CD4-positive, CD25-positive, alpha-beta regulatory T cell (primary cell): ENCODE measurements around the gene RAP1B. TPM values are rescaled to one million over a fixed set of nuclear protein-coding genes. Genes with fewer than 3 reads are reported as not detected.
A peak's percentile ranks its signal among the peaks of the same experiment; 100 is the strongest.

Experiments
- ATAC-seq, 2 donors: fragments of 150-1000 bp; cut with Tn5 transposase; one replicate each; pipeline ENCODE4 v1.10.0; 2021; ENCODE audit warnings: low read depth in 2 of 2, moderate number of reproducible peaks in 2 of 2, moderate library complexity in 1 of 2
- DNase-seq, 3 donors: peaks; one replicate each; pipeline versions ENCODE4 v3.0.0 to v3.0.0-alpha.2; 2012 to 2022; ENCODE audit warnings: mixed read lengths in 1 of 3
- H3K27ac ChIP-seq: one replicate; pipeline ENCODE4 v1.7.0; 2013; ENCODE audit warnings: mild to moderate bottlenecking, low read length; ENCODE audit not compliant: insufficient read depth, poor library complexity, severe bottlenecking
- H3K27me3 ChIP-seq: one replicate; pipeline ENCODE4 v1.7.0; 2013; ENCODE audit warnings: low read length; ENCODE audit not compliant: control insufficient read depth, insufficient read depth
- H3K36me3 ChIP-seq: one replicate; pipeline ENCODE4 v1.7.0; 2013; ENCODE audit warnings: mild to moderate bottlenecking, low read length, moderate library complexity; ENCODE audit not compliant: control insufficient read depth, insufficient read depth
- H3K4me1 ChIP-seq: 2 replicates; pipeline ENCODE4 v1.7.0; 2013; ENCODE audit warnings: mild to moderate bottlenecking, low read length; ENCODE audit not compliant: insufficient read depth, control insufficient read depth, poor library complexity, severe bottlenecking
- H3K4me3 ChIP-seq: one replicate; pipeline ENCODE4 v1.7.0; 2013; ENCODE audit warnings: low read depth, mild to moderate bottlenecking, low read length, moderate library complexity
- H3K9me3 ChIP-seq, 2 experiments: 1 replicate in 1 of 2; 2 replicates in 1 of 2; pipeline ENCODE4 v1.7.0; 2013; ENCODE audit warnings: low read length in 2 of 2, mild to moderate bottlenecking in 1 of 2, moderate library complexity in 1 of 2; ENCODE audit not compliant: control insufficient read depth in 2 of 2
- H3K27ac Mint-ChIP-seq, 3 donors: one replicate each; pipeline ENCODE4 v1.8.0; 2020 to 2022; ENCODE audit warnings: mild to moderate bottlenecking in 3 of 3, mixed read lengths in 3 of 3, moderate library complexity in 2 of 3
- H3K27me3 Mint-ChIP-seq: one replicate; pipeline ENCODE4 v1.8.0; 2022; ENCODE audit warnings: mild to moderate bottlenecking, mixed read lengths
- H3K36me3 Mint-ChIP-seq: one replicate; pipeline ENCODE4 v1.8.0; 2020; ENCODE audit warnings: mixed read lengths
- H3K4me1 Mint-ChIP-seq, 4 donors: one replicate each; pipeline ENCODE4 v1.8.0; 2020 to 2022; ENCODE audit warnings: mixed read lengths in 4 of 4, mild to moderate bottlenecking in 1 of 4
- H3K4me3 Mint-ChIP-seq, 4 donors: one replicate each; pipeline ENCODE4 v1.8.0; 2020 to 2022; ENCODE audit warnings: mild to moderate bottlenecking in 4 of 4, mixed read lengths in 4 of 4, moderate library complexity in 3 of 4
- H3K9me3 Mint-ChIP-seq, 7 donors: one replicate each; pipeline ENCODE4 v1.8.0; 2020 to 2022; ENCODE audit warnings: mixed read lengths in 7 of 7, mild to moderate bottlenecking in 3 of 7, moderate library complexity in 2 of 7
- polyA plus RNA-seq, 4 donors: library from polyadenylated mRNA; unstranded; fragments of 300-500 nt; fragmentation: Illumina TruSeq; gene quantifications; one replicate each; pipeline ENCODE4 v1.2.3, GENCODE V29; 2021
- total RNA-seq: library from RNA; stranded (reverse); gene quantifications from one replicate; pipeline ENCODE4 v1.2.3, GENCODE V29; 2022

Gene RAP1B
- total and polyA plus RNA-seq, 5 donors from 2014 or later, result 290 to 465 (median 405) TPM

DNA sequence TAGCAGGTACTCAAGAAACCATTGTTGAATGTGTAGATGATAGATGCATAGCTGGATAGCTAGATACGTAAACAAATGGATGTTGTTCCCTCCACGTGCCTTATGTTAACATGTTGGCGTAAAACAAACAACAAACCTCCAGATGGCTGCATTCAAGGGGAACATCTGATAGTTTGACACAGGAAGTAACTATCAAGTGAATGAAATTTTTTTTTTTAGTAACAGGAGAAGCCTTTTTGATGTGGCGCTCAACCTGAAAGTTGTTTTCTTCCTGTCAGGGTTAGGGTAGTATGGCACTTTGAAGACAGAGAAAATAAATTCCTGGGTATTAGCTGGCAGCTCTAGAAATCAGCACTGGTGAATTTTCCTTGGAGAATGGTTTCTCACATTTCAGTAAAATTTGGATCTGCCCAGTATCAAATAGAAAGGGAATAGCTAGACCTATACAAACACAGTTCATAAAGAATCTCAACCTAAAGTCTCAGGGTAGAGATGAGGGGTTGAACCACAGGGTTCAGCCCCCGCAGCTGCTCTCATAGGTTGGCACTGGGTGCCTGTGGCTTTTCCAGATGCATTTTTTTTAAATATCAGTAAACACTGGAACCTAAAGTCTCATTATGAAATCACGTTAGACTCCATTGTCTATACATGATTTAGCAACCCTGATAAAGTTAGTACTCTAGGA, 18.8 kb upstream of the RAP1B start:
- DNase-seq (peak; percentile 13 to 76 (median 74)), ATAC-seq (peak; percentile 87 to 90)
- Histone ChIP-seq H3K36me3 (no peaks in the 10 kb centered on the region), H3K27ac (peak overlapping the region; percentile 70), H3K9me3 (peaks cover 5 to 15% of the 10 kb centered on the region in 2 experiments), H3K27me3 (no peaks in the 10 kb centered on the region), H3K4me1 (peaks cover 30% of the 10 kb centered on the region), H3K4me3 (peak overlapping the region; percentile 49)
- Mint-ChIP-seq H3K27ac (peak overlapping the region; percentile 84 to 90 (median 88)), H3K4me3 (peak overlapping the region; percentile 33 to 75 (median 60)), H3K36me3 (peaks cover 10% of the 10 kb centered on the region), H3K4me1 (peaks cover 23 to 58% (median 36%) of the 10 kb centered on the region in 4 donors), H3K27me3 (no peaks in the 10 kb centered on the region), H3K9me3 (peaks cover 0 to 23% (median 7%) of the 10 kb centered on the region in 7 donors)

DNA sequence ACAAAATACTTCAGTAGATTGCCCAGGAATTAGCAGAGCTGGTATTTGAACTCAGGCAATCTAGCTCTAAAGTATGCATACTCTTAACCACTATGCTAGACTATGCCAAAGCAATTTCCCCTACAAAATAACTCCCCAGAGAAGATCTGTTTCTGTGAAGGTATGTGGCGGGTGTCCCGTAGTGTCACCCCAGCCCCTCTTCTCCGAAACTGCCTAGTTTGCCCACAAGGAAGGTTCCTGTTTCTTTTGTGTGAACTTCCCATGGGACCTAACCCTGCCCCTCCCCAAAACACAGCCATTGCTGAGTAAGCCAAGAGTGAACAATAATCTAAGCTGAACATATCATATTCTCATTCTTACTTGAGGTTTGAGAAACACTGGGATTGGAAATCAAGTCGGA, 15.5 kb upstream of the RAP1B start:
- H3K27me3 Mint-ChIP-seq, result no peaks in the 10 kb centered on the region
- peaks cover 0 to 12% (median 2%) of the 10 kb centered on the region in 7 donors for H3K9me3 Mint-ChIP-seq
- H3K4me1 ChIP-seq, result peaks cover 28% of the 10 kb centered on the region
- H3K27ac ChIP-seq, result no peak overlapping the region
- peaks cover 17 to 61% (median 39%) of the 10 kb centered on the region in 4 donors for H3K4me1 Mint-ChIP-seq
- peak overlapping the region in 1 of 3 donors; percentile 32 for H3K27ac Mint-ChIP-seq
- H3K36me3 ChIP-seq, result no peaks in the 10 kb centered on the region
- no peak overlapping the region for H3K4me3 Mint-ChIP-seq
- H3K27me3 ChIP-seq, result no peaks in the 10 kb centered on the region
- DNase-seq (no peak), ATAC-seq (no peak)
- H3K4me3 ChIP-seq, result no peak overlapping the region
- no peaks in the 10 kb centered on the region for H3K9me3 ChIP-seq
- peaks cover 5% of the 10 kb centered on the region for H3K36me3 Mint-ChIP-seq

DNA sequence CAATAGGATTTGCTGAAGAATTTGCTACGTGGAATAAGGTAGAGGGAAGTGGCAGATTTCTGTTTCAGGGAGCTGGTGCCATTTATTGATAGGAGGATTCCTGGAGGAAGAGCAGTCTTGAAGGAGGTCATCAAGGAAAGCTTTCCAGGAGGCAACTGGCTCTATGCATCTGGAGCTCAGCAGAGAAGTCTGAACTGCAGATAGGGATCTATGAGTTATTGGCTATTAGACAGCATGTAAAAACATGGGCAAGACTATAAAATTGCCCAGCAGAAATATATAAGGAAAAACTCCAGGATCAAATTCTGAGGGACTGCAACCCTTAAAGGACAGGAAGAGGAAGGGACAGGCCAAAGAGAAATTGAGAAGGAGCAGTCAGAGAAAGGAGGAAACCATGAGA, 8.9 kb upstream of the RAP1B start:
- H3K9me3 ChIP-seq, result no peaks in the 10 kb centered on the region
- Mint-ChIP-seq H3K36me3 (no peaks in the 10 kb centered on the region), H3K27ac (no peak overlapping the region), H3K4me3 (no peak overlapping the region), H3K27me3 (no peaks in the 10 kb centered on the region), H3K9me3 (no peaks in the 10 kb centered on the region), H3K4me1 (peaks cover 6 to 26% (median 10%) of the 10 kb centered on the region in 4 donors)
- no peaks in the 10 kb centered on the region for H3K27me3 ChIP-seq
- no peak overlapping the region for H3K27ac ChIP-seq
- DNase-seq (no peak), ATAC-seq (no peak)
- no peak overlapping the region for H3K4me3 ChIP-seq
- H3K4me1 ChIP-seq, result peaks cover 4% of the 10 kb centered on the region
- H3K36me3 ChIP-seq, result no peaks in the 10 kb centered on the region

DNA sequence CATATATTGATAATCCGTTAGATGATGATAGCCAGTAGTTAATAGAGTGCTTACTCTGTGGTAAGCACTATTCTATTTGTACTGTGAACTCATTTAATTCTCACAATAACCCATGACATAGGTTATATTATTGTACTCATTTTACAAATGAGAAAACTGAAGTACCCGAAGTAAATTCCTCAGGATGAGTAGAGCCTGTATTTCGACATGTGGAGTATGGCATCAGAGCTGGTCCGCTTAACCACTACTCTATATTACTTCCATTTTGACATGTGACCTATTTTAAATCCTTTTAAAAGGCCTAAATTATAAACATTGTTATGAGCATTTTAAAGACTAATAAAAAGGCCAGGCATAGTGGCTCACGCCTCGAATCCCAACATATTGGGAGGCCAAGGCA, 8.0 kb upstream of the RAP1B start:
- ATAC-seq, result no peak
- H3K9me3 Mint-ChIP-seq, result no peaks in the 10 kb centered on the region

DNA sequence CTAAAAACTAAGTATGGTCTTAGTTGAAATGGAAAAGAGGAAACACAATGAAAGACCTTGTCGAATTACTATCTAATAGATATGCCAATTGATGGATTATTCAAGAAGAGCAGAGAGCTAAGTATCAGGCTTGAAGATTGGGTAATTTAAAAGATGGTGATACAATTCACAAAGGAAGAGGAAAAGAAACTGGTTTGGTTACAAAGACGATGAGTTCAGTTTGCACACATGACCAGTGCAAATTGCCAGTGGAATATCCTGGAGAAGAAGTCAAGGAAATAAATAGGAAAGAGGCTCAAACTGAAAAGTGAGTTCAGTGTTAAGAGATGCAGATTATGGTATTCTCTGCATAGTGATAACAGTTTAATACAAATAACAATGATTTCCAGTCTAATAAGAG, 2.5 kb upstream of the RAP1B start:
- Mint-ChIP-seq H3K4me3 (peak overlapping the region in 3 of 4 donors; percentile 8 to 85 (median 32)), H3K27ac (peak overlapping the region in 2 of 3 donors; percentile 19 to 85), H3K4me1 (peaks cover 13 to 21% (median 14%) of the 10 kb centered on the region in 4 donors), H3K36me3 (peaks cover 4% of the 10 kb centered on the region), H3K27me3 (no peaks in the 10 kb centered on the region), H3K9me3 (no peaks in the 10 kb centered on the region)
- DNase-seq (no peak), ATAC-seq (no peak)
- no peaks in the 10 kb centered on the region for H3K9me3 ChIP-seq
- peaks cover 22% of the 10 kb centered on the region for H3K4me1 ChIP-seq
- H3K27ac ChIP-seq, result no peak overlapping the region
- H3K4me3 ChIP-seq, result no peak overlapping the region
- H3K27me3 ChIP-seq, result no peaks in the 10 kb centered on the region
- no peaks in the 10 kb centered on the region for H3K36me3 ChIP-seq

More for the DNA sequence above, 8.0 kb upstream of the RAP1B start:
- Histone ChIP-seq H3K27me3 (no peaks in the 10 kb centered on the region), H3K4me3 (no peak overlapping the region), H3K9me3 (no peaks in the 10 kb centered on the region), H3K36me3 (no peaks in the 10 kb centered on the region), H3K27ac (no peak overlapping the region), H3K4me1 (peaks cover 4% of the 10 kb centered on the region)
- no peak overlapping the region for H3K4me3 Mint-ChIP-seq
- no peaks in the 10 kb centered on the region for H3K27me3 Mint-ChIP-seq
- peaks cover 6 to 26% (median 11%) of the 10 kb centered on the region in 4 donors for H3K4me1 Mint-ChIP-seq
- DNase-seq, result no peak
- H3K27ac Mint-ChIP-seq, result no peak overlapping the region
- H3K36me3 Mint-ChIP-seq, result no peaks in the 10 kb centered on the region

DNA sequence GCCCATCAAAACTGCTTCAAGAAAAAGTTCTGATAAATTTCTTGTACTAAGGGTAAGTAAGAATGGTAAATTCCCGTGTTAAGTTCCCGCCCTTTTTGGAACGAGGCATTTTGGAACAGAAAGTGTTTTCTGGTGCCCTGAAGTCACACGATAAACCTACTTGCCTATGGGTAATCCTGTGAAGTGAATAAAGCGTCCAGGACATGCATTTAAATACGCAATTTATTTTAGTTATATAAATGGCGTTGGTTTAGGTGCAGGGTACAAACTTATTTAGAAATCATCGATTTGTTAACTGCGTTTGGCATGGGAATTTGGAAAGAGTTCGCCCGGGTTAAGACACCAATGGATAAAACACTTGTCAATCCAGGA, 715 bp upstream of the RAP1B start:
- peak overlapping the region; percentile 75 for H3K4me3 ChIP-seq
- H3K9me3 Mint-ChIP-seq, result no peaks in the 10 kb centered on the region
- peak overlapping the region; percentile 91 for H3K27ac ChIP-seq
- H3K9me3 ChIP-seq, result no peaks in the 10 kb centered on the region
- no peaks in the 10 kb centered on the region for H3K27me3 Mint-ChIP-seq
- ATAC-seq (no peak), DNase-seq (no peak)
- peaks cover 9% of the 10 kb centered on the region for H3K36me3 Mint-ChIP-seq
- no peaks in the 10 kb centered on the region for H3K27me3 ChIP-seq
- peaks cover 40% of the 10 kb centered on the region for H3K4me1 ChIP-seq
- peak overlapping the region; percentile 91 to 94 (median 92) for H3K4me3 Mint-ChIP-seq
- H3K36me3 ChIP-seq, result no peaks in the 10 kb centered on the region
- H3K4me1 Mint-ChIP-seq, result peaks cover 26 to 37% (median 30%) of the 10 kb centered on the region in 4 donors
- H3K27ac Mint-ChIP-seq, result peak overlapping the region; percentile 94 to 97 (median 96)

DNA sequence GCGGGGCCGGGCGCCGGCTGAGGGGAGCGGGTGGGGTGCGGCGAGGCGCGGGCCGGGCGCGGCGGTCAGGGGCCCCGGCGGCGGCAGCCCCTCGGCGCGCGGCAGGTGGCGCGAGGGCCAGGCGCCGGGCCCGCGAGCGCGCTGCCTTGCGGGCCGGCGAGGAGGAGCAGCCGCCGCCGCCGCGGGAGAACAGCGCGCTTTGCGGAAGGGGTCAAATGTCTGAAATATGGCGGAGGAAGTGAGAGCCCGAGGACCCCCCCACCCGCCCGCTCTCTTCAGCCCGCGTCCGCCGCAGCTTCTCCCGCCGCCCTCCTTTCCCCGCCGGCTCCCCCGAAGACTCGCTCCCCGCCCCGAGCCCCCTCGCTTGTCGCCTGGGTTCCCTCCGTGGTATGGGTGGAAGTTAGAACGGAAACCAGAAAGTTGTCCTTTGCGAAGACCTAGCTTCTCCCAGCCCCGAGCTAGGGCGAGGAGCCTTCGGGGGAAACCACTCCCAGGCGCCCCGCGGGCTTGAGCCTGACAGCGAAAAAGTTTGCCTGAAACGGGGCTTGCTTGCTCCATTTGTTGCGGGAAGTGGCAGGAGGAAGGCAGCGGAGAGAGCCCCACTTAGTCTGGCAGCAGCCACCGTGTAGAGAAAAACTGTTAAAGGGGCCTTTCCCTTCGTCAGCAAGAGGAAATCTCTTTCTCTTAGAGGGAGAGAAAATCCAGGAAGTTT, 551 bp downstream of the RAP1B start:
- Mint-ChIP-seq H3K4me3 (peak overlapping the region; percentile 94 to 98 (median 94)), H3K27me3 (no peaks in the 10 kb centered on the region), H3K4me1 (peaks cover 31 to 47% (median 38%) of the 10 kb centered on the region in 4 donors), H3K9me3 (peaks cover 0 to 1% (median 0%) of the 10 kb centered on the region in 7 donors), H3K36me3 (peaks cover 13% of the 10 kb centered on the region), H3K27ac (peak overlapping the region; percentile 96 to 98 (median 97))
- peaks cover 53% of the 10 kb centered on the region for H3K4me1 ChIP-seq
- peak overlapping the region; percentile 93 for H3K4me3 ChIP-seq
- ATAC-seq (peak in 1 of 2 donors; percentile 4), DNase-seq (peak; percentile 37 to 63 (median 46))
- H3K9me3 ChIP-seq, result no peaks in the 10 kb centered on the region
- peaks cover 4% of the 10 kb centered on the region for H3K36me3 ChIP-seq
- H3K27me3 ChIP-seq, result no peaks in the 10 kb centered on the region
- H3K27ac ChIP-seq, result peak overlapping the region; percentile 91
